Measurements from ENCODE around the gene NR6A1.

DNA sequence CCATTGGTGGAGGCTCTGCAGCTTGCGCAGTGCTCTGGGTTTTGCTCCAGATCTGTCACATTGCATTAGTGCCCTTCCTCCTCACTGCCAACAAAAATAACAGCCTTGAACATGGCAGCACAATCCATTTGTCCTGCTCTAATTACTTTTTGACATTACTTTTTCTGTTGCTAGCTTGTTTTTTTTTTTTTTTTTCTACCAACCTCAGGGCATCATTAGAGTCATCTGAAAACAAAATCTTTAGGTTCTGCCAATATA lies 146.4 kb downstream of the NR6A1 start:
- TF ChIP-seq POLR2A (IDR thresholded peaks at IDR 0.05) (no peak), EP300 (IDR thresholded peaks at IDR 0.05) (no peak)
- TF ChIP-seq, protein P1, sequence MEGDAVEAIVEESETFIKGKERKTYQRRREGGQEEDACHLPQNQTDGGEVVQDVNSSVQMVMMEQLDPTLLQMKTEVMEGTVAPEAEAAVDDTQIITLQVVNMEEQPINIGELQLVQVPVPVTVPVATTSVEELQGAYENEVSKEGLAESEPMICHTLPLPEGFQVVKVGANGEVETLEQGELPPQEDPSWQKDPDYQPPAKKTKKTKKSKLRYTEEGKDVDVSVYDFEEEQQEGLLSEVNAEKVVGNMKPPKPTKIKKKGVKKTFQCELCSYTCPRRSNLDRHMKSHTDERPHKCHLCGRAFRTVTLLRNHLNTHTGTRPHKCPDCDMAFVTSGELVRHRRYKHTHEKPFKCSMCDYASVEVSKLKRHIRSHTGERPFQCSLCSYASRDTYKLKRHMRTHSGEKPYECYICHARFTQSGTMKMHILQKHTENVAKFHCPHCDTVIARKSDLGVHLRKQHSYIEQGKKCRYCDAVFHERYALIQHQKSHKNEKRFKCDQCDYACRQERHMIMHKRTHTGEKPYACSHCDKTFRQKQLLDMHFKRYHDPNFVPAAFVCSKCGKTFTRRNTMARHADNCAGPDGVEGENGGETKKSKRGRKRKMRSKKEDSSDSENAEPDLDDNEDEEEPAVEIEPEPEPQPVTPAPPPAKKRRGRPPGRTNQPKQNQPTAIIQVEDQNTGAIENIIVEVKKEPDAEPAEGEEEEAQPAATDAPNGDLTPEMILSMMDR (IDR thresholded peaks at IDR 0.05) = no peak
